GF-D8 (cell line): ENCODE data around the gene MAG.
"Not testable (repeated sequence)": the region's sequence is repeated elsewhere in the genome, so short reads cannot be mapped to it uniquely, and the experiment has no call there.

Source experiments
- DNase-seq: peaks from one replicate; lab custom pipeline; 2025; lab: John Stamatoyannopoulos, UW

MAG gene

DNA sequence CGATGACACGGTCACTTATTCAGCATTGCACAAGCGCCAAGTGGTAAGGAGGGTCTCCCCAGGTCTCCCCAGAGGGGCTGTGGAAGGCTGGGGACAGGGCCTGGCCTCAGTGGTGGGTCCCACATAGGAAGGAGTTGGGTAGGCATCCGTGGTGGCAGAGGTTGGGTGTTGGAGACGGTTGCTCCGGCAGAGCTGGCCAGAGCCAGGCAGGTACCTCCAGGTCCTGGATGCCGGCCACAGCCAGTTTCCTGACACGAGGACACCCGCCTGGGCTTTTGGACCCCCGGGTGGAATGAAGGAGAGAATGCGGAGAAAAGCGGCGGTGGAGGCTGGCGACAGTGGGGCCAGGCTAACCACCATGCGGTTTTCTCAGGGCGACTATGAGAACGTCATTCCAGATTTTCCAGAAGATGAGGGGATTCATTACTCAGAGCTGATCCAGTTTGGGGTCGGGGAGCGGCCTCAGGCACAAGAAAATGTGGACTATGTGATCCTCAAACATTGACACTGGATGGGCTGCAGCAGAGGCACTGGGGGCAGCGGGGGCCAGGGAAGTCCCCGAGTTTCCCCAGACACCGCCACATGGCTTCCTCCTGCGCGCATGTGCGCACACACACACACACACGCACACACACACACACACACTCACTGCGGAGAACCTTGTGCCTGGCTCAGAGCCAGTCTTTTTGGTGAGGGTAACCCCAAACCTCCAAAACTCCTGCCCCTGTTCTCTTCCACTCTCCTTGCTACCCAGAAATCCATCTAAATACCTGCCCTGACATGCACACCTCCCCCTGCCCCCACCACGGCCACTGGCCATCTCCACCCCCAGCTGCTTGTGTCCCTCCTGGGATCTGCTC is 54.5 kb downstream of the MAG start:
- no peak for DNase-seq

DNA sequence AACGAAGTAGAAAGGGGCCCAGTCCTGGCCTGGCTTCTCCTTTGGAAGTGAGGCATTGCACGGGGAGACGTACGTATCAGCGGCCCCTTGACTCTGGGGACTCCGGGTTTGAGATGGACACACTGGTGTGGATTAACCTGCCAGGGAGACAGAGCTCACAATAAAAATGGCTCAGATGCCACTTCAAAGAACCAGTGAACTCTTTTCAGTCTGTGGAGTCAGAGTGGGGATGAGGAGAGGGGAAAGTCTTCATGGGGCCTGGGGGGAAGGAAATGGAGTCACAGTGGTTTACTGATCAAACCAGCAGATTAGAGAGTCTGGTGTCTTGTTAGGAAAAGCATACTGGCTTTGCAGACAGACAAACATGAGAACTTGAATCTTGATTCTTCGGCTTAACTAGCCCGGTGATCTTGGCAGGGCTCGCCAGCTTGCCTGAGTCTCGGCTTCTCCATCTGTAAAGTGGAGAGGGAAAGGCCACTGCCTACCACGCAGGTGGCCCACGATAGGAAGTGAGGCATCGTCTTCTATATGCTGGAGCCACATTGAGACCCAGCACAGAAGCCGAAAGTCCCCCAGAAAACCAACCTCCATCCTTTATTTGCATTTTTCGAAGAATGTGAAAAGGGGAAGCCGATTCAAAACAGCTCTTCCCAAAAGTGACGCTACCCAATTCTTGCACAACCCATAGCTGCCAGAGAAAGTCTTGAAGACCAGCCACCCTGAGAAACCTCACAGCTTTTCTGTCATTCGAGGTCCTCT is 55.4 kb downstream of the MAG start, which contains the start of gene FFAR1:
Gene FFAR1 (plus strand): TSS at position 732 of the 759 bp plus-strand sequence. CDS start 3,650 bp downstream, outside the sequence.
- peak; percentile 66 for DNase-seq

DNA sequence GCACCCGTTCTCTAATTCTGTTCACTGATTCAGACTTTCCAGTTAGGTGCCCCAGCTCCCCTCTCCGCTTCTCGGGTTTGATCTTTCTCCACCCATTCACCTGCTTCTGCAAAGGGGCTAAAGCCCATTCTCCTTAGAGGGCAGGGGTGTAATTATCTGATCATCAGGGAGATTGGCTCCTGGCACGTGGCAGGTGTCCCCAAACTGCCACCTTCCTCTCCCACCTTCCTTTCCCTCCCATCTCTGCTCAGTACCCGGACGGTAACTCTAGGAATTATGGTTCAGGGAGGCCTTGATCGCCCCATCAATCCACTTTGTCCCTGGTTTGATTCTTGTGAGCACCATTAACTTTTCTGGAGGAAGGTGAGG is 56.0 kb downstream of the MAG start:
- no peak for DNase-seq

DNA sequence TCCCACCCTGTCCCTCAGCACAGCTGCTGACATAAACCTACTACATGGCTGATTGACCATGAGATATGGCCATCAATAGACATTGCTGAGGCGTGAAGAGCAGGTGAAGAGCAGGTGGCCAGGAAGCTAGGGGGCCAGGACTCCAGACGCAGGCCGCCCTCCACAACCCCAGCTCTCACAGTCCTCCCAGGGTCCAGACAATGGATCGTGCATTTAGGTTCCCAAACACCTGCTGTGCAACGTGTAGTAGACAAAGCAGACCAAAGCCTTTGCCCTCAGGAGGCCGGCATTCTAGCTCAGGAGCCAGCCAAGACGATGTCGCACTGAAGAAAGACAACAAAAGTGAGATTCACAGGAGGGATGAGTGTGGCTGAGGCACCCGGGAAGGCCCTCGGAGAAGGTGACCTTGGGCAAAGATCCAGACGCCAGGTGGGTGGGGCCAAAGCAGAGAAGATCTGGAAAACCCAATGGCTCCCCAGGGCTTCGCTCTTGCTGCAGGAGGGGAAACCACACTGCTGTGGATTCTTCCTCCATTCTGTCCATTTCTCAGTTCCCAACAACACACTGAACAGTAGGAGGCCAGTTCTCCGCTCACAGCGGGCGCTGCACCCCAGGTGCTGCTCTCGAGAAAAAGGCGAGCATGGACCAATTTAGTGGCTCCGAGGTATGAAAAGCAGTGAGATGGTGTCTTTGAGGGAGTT is 57.1 kb downstream of the MAG start:
- DNase-seq: no peak

DNA sequence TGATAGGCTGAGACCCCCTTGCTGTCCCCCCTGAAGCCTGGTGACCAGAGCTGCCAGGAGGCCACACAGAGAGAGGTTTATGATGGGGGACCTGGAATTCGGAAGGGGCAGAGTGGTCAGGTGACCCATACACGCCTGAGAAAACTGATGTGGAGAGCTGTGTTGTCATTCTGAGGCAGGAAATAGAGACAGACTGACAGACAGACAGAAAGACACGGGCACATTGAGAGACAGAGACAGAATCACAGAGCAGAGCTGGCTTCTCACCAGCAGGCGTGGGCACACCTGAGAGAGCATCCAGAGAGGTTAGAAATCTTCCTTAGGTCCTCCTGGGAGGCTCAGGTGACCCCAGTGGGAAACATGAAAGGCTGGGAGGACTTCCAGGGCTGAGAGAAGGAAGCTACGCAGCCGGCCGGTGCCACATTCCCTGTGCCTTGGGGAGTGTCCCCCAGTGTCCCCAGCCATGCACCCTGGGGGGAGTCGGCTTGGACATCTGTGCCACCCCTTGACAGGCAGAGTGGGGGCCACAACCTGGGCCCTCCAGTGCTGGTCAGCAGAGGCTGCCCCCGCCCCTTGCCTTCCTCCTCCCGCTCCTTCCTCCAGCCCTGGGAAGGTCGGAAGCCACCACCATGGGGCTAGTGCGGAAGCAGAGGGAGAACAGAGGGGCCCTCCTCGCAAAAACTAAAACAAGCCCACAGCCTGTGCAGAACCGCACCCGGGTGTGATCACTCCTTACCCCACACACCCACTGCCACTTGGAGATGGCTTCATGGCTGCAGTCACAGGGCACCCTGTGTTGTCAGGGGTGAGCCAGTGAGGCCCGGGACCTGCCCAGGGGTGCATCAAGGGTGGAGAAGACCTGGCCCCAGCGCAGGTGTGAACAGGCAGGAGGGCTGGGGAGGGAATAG is 57.9 kb downstream of the MAG start:
- DNase-seq: no peak

DNA sequence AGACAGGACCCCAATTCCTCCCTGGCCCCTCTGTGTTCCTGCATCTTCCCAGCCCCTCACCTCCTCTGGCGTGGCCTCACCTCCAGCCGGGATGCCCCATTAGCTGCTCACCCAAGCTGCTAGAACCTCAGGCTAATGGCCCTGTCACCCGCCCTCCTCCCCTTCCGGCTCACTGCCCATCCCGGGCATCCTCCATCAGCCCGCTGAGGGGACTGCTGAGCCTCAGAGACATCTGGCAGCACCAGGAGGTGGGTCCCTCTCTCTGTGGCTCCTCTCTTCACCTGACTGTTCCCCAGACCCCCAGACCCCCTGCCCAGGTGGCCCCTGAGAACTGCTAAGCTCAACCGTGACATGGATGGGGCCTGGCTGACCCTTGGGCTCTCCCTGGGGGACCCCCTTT is 58.6 kb downstream of the MAG start:
- no peak for DNase-seq

DNA sequence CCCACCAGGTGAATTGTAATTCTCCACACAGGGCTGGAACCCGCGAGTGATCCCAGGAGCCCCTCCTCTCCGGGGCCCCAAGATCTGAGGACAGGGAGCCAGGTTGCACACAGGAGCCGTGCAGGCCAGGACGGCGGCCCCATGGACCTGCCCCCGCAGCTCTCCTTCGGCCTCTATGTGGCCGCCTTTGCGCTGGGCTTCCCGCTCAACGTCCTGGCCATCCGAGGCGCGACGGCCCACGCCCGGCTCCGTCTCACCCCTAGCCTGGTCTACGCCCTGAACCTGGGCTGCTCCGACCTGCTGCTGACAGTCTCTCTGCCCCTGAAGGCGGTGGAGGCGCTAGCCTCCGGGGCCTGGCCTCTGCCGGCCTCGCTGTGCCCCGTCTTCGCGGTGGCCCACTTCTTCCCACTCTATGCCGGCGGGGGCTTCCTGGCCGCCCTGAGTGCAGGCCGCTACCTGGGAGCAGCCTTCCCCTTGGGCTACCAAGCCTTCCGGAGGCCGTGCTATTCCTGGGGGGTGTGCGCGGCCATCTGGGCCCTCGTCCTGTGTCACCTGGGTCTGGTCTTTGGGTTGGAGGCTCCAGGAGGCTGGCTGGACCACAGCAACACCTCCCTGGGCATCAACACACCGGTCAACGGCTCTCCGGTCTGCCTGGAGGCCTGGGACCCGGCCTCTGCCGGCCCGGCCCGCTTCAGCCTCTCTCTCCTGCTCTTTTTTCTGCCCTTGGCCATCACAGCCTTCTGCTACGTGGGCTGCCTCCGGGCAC is 59.6 kb downstream of the MAG start:
- DNase-seq: no peak

DNA sequence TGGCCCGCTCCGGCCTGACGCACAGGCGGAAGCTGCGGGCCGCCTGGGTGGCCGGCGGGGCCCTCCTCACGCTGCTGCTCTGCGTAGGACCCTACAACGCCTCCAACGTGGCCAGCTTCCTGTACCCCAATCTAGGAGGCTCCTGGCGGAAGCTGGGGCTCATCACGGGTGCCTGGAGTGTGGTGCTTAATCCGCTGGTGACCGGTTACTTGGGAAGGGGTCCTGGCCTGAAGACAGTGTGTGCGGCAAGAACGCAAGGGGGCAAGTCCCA is 60.2 kb downstream of the MAG start:
- DNase-seq: no peak

DNA sequence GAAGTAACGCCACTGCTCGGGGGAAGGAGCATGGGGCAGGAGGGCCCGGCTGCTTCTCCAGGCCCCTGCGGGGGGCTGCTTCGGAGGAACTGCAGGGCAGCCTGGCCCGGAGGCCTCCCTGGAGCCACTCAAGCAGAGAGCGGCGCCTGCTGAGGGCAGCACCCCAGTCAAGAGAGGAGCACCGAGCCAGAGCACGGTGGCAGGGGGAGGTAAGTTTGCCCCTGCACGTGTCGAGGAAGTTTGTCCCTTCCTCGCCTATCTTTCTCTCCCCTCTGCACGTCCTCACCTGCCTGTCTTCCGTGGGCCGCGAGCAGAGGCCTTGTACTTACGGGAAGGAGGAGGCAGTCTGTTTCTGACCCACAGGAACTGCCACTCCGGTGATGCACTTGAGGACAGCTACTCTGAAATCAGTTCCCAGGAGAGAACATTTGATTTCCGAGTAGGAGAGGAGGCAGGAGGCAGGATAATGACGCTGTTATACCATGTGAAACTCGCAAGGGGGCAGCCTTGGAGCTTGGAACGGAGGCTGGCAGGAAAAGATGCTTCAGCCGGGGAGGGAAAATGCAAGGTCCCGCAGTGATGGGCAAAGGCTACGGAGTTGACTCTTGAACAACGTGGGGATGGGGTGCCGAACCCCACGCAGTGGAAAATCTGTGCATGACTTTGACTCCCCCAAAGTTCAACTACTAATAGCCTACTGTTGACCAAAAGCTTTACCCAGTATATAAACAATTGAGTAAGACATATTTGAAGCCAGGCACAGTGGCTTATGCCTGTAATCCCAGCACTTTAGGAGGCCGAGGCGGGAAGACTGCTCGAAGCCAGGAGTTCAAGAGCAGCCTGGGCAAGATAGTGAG is 60.7 kb downstream of the MAG start:
- peak; percentile 21 for DNase-seq

DNA sequence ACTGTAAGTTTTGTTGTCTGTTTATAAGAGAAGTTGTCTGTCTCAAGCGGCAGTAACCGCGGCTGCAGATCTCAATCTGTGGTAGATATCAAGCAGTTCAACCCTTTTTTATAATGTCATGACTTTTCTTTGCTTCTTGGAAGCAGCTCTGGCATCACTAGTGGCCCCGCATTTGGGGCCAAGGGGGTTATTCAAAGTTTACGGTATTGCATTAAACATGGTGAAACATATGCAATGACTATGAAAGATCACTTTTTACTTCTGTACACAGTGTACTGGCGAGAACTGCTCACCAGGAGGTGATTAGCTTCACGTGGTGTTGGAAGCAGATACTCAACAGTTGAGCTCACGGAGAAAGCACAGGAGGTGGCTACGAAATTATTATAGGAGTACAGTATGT is 61.7 kb downstream of the MAG start:
- DNase-seq: no peak

DNA sequence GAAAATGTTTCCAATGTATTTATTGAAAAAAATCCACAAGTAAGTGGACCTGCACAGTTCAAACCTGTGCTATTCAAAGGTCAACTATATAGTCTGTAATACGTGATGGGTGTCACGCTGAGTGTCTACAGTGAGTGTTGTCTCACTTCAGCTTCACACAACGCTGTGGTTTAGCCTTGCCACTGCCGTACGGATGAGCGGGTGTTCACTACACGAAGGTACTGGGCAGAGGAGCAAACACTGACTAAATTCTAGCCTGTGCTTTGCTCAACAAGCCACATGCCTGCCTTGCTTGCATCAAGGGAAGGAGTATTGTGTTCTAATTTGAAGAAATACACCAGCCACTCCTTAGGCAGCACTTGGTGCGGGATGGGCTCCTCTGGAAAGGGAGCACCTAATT is 62.9 kb downstream of the MAG start:
- DNase-seq: no peak

DNA sequence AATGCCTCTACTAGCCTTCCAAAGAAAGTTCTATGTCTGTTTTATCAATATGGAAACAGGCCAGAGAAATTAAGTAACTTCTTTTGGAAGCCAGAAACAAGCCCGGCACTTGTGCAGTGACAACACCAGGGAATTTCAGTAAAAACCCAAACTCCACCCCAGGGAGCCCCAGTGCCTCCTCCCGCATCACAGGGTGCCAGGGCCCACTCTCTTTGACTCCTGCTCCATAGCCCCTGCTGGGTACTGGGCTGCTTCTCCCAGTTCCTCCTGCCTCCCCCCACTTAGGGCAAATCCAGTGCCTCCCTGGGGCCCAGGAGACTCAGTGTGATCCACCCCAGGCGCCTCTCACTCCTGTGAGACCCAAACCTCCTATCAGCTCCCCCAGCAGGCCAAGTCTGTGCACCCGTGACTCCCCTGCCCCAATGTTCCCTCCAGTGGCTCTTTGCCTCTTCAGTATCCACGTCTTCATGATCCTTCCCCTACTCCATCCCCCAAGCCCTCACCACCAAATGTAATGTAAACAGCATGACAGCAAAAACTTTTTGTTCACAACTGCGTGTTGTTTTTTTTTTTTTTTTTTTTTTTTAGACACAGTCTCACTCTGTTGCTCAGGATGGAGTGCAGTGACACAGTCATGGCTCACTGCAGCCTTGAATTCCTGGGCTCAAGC is 64.0 kb downstream of the MAG start:
- DNase-seq: no peak

DNA sequence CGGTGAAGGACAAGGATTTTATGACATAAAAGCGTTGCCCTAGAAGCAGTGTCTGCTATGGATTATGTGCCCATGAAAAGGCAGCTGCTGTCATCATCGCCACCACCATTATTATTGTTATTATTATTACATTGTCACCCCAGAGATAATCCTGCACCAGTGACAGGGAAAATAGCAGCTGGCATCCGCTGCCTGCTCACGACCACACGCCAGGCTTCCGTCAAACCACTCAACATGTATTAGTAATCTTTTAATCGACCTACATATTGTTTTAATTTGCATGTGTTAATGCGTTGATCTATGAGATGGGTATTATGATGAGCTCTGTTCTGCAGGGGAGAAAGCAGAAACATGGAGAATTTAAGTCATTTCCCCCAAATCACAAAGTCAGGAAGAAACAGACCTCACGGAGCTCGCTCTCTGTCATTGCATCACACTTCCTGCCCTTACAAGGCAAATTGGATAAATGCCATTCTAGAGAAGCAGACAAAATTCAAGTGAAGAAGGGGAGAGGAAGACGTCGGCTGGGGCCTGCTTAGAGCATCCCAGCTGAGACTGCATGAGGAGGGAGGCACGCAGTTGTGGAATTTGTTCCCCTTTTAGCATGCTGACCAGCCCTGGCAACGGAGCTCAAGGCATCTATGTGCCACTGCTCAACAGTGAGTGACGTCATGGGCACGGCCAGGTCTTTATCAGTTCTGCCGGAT is 66.1 kb downstream of the MAG start, which contains the start of gene FFAR3:
Gene FFAR3 (plus strand): TSS at position 594 of the 707 bp plus-strand sequence. CDS start 431 bp downstream, outside the sequence.
- DNase-seq: peak; percentile 63

DNA sequence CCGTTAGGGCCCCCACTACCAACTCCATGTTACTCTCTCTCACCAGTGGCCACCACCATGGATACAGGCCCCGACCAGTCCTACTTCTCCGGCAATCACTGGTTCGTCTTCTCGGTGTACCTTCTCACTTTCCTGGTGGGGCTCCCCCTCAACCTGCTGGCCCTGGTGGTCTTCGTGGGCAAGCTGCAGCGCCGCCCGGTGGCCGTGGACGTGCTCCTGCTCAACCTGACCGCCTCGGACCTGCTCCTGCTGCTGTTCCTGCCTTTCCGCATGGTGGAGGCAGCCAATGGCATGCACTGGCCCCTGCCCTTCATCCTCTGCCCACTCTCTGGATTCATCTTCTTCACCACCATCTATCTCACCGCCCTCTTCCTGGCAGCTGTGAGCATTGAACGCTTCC is 66.9 kb downstream of the MAG start:
- not testable (repeated sequence) for DNase-seq

DNA sequence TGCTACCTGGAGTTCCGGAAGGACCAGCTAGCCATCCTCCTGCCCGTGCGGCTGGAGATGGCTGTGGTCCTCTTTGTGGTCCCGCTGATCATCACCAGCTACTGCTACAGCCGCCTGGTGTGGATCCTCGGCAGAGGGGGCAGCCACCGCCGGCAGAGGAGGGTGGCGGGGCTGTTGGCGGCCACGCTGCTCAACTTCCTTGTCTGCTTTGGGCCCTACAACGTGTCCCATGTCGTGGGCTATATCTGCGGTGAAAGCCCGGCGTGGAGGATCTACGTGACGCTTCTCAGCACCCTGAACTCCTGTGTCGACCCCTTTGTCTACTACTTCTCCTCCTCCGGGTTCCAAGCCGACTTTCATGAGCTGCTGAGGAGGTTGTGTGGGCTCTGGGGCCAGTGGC is 67.4 kb downstream of the MAG start:
- not testable (repeated sequence) for DNase-seq

DNA sequence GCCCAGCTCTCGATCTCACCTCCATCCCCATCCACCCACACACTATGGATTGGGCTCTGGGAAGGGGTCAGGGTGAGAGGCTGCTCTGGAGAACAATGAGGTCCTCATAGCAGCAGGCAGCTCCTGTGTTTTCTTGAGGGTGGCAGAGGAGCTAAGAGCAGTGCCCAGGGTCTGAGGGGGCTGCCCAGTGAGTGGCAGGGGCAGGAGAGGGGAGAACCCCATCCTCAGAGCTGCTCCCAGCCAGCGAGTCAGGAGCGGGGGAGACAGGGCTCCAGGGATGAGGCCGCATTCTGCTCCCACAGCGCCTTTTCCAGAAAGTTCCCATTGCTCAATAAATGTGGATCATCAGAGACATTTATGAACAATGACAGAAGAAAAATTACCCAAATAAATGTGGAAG is 68.1 kb downstream of the MAG start:
- DNase-seq: not testable (repeated sequence)

DNA sequence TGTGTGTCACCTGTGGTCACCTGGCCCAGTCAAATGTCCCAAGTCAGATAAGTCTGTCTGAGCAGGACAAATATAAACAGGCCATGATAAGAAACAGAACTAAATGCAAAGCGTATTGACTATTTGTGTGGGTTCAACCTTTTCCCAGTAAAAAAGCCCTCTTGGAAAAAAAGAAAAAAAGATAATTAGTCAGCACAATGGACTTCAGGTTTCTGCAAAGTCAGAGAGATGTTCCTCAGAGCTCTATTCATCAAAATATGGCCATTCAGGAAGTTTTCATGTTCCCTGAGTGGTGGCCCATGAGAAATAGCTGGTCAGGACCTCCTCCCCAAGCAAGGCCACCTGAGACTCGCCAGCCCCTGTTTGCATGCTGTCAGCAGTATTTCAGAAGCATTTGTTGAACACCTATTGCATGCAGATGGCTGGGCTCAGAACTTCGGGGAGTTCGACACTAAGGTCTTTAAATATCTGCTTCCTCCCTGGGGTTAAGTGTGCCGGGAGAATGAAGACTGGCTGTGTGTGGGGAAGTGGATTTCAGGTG is 69.0 kb downstream of the MAG start:
- DNase-seq: no peak

DNA sequence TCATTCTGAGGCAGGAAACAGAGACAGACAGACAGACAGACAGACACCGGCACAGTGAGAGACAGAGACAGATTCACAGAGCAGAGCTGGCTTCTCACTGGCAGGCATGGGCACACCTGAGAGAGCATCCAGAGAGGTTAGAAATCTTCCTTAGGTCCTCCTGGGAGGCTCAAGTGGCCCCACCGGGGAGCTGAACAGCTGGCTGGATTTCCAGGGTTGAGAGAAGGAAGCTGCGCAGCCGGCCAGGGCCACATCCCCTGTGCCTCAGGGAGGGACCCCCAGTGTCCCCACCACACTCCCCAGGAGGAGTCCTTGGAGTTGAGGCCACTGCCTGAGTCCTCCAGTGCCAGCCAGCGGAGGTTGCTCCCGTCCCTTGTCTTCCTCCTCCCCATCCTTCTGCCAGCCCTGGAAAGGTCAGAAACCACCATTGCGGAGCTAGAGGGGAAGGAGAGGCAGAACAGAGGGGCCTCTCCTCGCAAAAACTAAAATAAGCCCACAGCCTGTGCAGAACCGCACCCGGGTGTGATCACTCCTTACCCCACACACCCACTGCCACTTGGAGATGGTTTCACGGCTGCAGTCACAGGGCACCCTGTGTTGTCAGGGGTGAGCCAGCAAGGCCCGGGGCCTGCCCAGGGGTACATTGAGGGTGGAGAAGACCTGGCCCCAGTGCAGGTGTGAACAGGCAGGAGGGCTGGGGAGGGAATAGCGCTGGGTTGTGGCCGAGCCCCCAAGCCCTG is 70.5 kb downstream of the MAG start:
- no peak for DNase-seq
